Mesenchymal stem cell (in vitro differentiated cells and primary cell): Measurements from ENCODE around the gene CCM2.
A peak's percentile ranks its signal among the peaks of the same experiment; 100 is the strongest.

Experiments used
- DNase-seq: peaks from one replicate; pipeline ENCODE4 v3.0.0-alpha.2; 2013
- H2AFZ ChIP-seq: one replicate; pipeline ENCODE4 v1.6.1; 2013; ENCODE audit warnings: low read depth, mild to moderate bottlenecking, control low read depth, inconsistent platforms, low read length, moderate library complexity
- H2AK5ac ChIP-seq: 2 replicates; pipeline ENCODE4 v1.6.1; 2013; ENCODE audit warnings: low read length, moderate library complexity, mild to moderate bottlenecking, inconsistent platforms; ENCODE audit not compliant: severe bottlenecking
- H2BK120ac ChIP-seq: one replicate; pipeline ENCODE4 v1.6.1; 2013; ENCODE audit warnings: low read depth, mild to moderate bottlenecking, inconsistent platforms, low read length, moderate library complexity
- H2BK12ac ChIP-seq, 2 experiments: one replicate each; pipeline ENCODE4 v1.6.1; 2013; ENCODE audit warnings: inconsistent platforms in 2 of 2, low read length in 2 of 2, mild to moderate bottlenecking in 2 of 2, moderate library complexity in 2 of 2, control low read depth in 1 of 2
- H2BK15ac ChIP-seq: one replicate; pipeline ENCODE4 v1.6.1; 2013; ENCODE audit warnings: mild to moderate bottlenecking, low read depth, inconsistent platforms; ENCODE audit not compliant: poor library complexity, severe bottlenecking
- H2BK5ac ChIP-seq: 2 replicates; pipeline ENCODE4 v1.6.1; 2013; ENCODE audit warnings: low read depth, mild to moderate bottlenecking, low read length, control low read depth, inconsistent platforms; ENCODE audit not compliant: poor library complexity, severe bottlenecking
- H3K14ac ChIP-seq, 2 experiments: one replicate each; pipeline ENCODE4 v1.6.1; 2013; ENCODE audit warnings: inconsistent platforms in 2 of 2, low read length in 2 of 2, control low read depth in 1 of 2, mild to moderate bottlenecking in 1 of 2, moderate library complexity in 1 of 2
- H3K18ac ChIP-seq, 2 experiments: one replicate each; pipeline ENCODE4 v1.6.1; 2013; ENCODE audit warnings: inconsistent platforms in 2 of 2, low read length in 2 of 2, control low read depth in 1 of 2, low read depth in 1 of 2, mild to moderate bottlenecking in 1 of 2
- H3K23ac ChIP-seq, 2 experiments: one replicate each; pipeline ENCODE4 v1.6.1; 2013; ENCODE audit warnings: inconsistent platforms in 2 of 2, low read length in 2 of 2, mild to moderate bottlenecking in 2 of 2, moderate library complexity in 2 of 2, control low read depth in 1 of 2
- H3K27ac ChIP-seq: 2 replicates; pipeline ENCODE4 v1.5.1; 2013; ENCODE audit warnings: mild to moderate bottlenecking, moderate library complexity, low read length, control low read depth, inconsistent platforms; ENCODE audit not compliant: poor library complexity, severe bottlenecking
- H3K27me3 ChIP-seq, 2 experiments: 2 replicates each; pipeline versions ENCODE4 v1.6.1 to v1.7.0; 2013; ENCODE audit warnings: low read length in 2 of 2, mild to moderate bottlenecking in 2 of 2, moderate library complexity in 2 of 2, control low read depth in 1 of 2, inconsistent platforms in 1 of 2; ENCODE audit not compliant: control insufficient read depth in 1 of 2, insufficient read depth in 1 of 2
- H3K36me3 ChIP-seq, 2 experiments: 2 replicates each; pipeline versions ENCODE4 v1.6.1 to v1.7.0; 2013; ENCODE audit warnings: low read length in 2 of 2, control low read depth in 1 of 2, inconsistent platforms in 1 of 2, low read depth in 1 of 2, mild to moderate bottlenecking in 1 of 2; ENCODE audit not compliant: insufficient read depth in 2 of 2, control insufficient read depth in 1 of 2
- H3K4ac ChIP-seq, 2 experiments: one replicate each; pipeline ENCODE4 v1.6.1; 2013; ENCODE audit warnings: inconsistent platforms in 2 of 2, low read length in 2 of 2, mild to moderate bottlenecking in 2 of 2, moderate library complexity in 2 of 2, control low read depth in 1 of 2, low read depth in 1 of 2
- H3K4me1 ChIP-seq: 2 replicates; pipeline ENCODE4 v1.6.1; 2013; ENCODE audit warnings: low read depth, low read length, control low read depth; ENCODE audit not compliant: control insufficient read depth, insufficient read depth
- H3K4me2 ChIP-seq: 2 replicates; pipeline ENCODE4 v1.6.1; 2013; ENCODE audit warnings: low read length, mild to moderate bottlenecking, inconsistent platforms; ENCODE audit not compliant: poor library complexity, severe bottlenecking
- H3K4me3 ChIP-seq, 2 experiments: 2 replicates each; pipeline versions ENCODE4 v1.5.1 to v1.7.0; 2013; ENCODE audit warnings: low read length in 2 of 2, mild to moderate bottlenecking in 2 of 2, control low read depth in 1 of 2, low read depth in 1 of 2; ENCODE audit not compliant: insufficient read depth in 1 of 2
- H3K79me1 ChIP-seq: replicated peaks from 2 replicates; pipeline ENCODE4 v1.6.1; 2013; ENCODE audit warnings: mild to moderate bottlenecking, control low read depth, low read length, inconsistent platforms; ENCODE audit not compliant: poor library complexity, severe bottlenecking
- H3K9ac ChIP-seq: 2 replicates; pipeline ENCODE4 v1.7.0; 2013; ENCODE audit warnings: mild to moderate bottlenecking, low read length, moderate library complexity
- H3K9me3 ChIP-seq: 2 replicates; pipeline ENCODE4 v1.7.0; 2013; ENCODE audit warnings: mild to moderate bottlenecking, low read length; ENCODE audit not compliant: control insufficient read depth
- H4K8ac ChIP-seq: one replicate; pipeline ENCODE4 v1.6.1; 2013; ENCODE audit warnings: inconsistent platforms, mild to moderate bottlenecking, low read length, moderate library complexity
- H4K91ac ChIP-seq: one replicate; pipeline ENCODE4 v1.6.1; 2013; ENCODE audit warnings: mild to moderate bottlenecking, low read length, inconsistent platforms
- WGBS: methylation state at CpG from one replicate; pipeline ENCODE4 v1.1.7; 2013; ENCODE audit warnings: mixed read lengths; 5-methylcytosine and 5-hydroxymethylcytosine counted together

The CCM2 gene

DNA sequence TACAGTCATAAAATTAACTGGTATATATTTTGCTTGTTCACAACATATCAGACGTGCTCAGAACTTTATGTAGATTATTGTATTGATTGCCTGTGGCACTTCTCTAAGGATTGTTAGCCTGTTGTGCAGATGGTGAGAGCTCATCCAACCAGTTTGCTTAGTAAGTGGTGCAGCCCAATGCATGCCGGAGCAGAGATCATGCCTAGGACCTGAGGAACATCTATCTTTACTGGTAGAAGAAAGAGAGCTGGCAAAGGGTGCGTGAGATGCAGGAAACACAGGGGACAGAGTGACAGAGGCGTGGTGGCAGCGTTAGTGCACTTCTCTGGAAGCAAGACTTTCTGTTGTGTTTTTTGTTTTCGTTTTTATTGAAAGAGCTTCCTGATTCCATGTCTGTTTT is 35.9 kb downstream of the CCM2 start:
- Histone ChIP-seq H2BK120ac (no peak overlapping the region), H3K36me3 (peaks cover 16 to 25% of the 10 kb centered on the region in 2 experiments), H3K27ac (no peak overlapping the region), H3K27me3 (no peaks in the 10 kb centered on the region), H3K9ac (no peak overlapping the region), H4K91ac (no peak overlapping the region), H2AFZ (no peak overlapping the region), H3K9me3 (no peaks in the 10 kb centered on the region), H3K4me3 (no peak overlapping the region), H2AK5ac (no peak overlapping the region), H3K18ac (no peak overlapping the region), H3K4me2 (no peak overlapping the region), H3K4ac (no peak overlapping the region), H2BK12ac (no peak overlapping the region), H2BK15ac (no peak overlapping the region), H4K8ac (no peak overlapping the region), H3K79me1 (peaks cover 43% of the 10 kb centered on the region), H3K23ac (no peak overlapping the region), H2BK5ac (no peak overlapping the region), H3K14ac (no peak overlapping the region), H3K4me1 (peaks cover 19% of the 10 kb centered on the region)
- WGBS = 94% methylated on average over 6 of the region's 6 CpGs
- DNase-seq = no peak

DNA sequence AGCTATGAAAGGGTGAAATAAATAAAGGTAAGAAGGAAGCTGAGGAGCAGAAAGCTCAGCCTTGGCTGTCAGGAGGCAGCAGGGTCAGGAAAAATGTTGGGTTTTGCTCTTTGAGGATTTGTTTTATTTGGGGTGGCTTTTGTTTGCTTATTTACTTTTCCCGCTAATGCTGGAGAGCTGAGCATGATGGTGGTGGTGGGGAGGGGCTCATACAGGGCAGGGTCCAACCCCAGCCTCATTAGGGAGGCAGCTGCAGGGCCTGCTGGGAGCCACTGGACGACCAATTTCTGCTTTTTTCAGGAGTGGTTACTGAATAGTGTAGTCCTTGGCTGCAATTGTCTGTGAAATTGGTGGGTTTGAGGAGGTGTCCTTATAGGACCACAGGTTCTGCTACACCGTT is 36.3 kb downstream of the CCM2 start:
- no peak overlapping the region for H2AK5ac ChIP-seq
- no peak overlapping the region for H3K23ac ChIP-seq
- H3K9ac ChIP-seq = no peak overlapping the region
- H3K27me3 ChIP-seq = no peaks in the 10 kb centered on the region
- H2BK15ac ChIP-seq = no peak overlapping the region
- no peak for DNase-seq
- 92% methylated on average over 3 of the region's 3 CpGs for WGBS
- peaks cover 45% of the 10 kb centered on the region for H3K79me1 ChIP-seq
- no peak overlapping the region for H4K91ac ChIP-seq
- H2BK12ac ChIP-seq = no peak overlapping the region
- H2AFZ ChIP-seq = no peak overlapping the region
- H4K8ac ChIP-seq = no peak overlapping the region
- peaks cover 19% of the 10 kb centered on the region for H3K4me1 ChIP-seq
- H3K9me3 ChIP-seq = no peaks in the 10 kb centered on the region
- H3K27ac ChIP-seq = no peak overlapping the region
- no peak overlapping the region for H2BK120ac ChIP-seq
- H3K4ac ChIP-seq = no peak overlapping the region
- no peak overlapping the region for H3K4me2 ChIP-seq
- no peak overlapping the region for H3K14ac ChIP-seq
- H2BK5ac ChIP-seq = no peak overlapping the region
- H3K18ac ChIP-seq = no peak overlapping the region
- H3K36me3 ChIP-seq = peaks cover 16 to 29% of the 10 kb centered on the region in 2 experiments
- H3K4me3 ChIP-seq = no peak overlapping the region

DNA sequence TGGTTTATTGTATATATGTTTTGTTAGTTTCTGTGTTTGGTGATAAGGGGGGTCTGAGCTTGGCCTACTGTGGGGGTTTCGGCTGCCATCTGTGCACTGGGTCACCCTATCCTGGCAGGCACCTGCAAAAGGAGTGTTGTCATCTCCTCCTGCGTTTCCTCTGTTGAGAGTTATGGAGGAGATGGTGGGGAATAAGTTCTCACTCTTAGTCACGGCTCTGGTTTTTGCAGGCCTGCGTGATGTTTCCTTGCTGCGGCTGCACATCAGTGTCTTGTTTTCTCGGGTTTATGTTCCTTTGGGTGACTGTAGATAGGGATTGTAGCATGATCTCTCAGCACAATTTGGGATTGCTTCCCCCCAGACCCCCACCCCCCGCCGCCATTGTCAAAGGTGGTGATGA is 36.8 kb downstream of the CCM2 start:
- no peak overlapping the region for H2BK15ac ChIP-seq
- WGBS = 96% methylated on average over 8 of the region's 8 CpGs
- peaks cover 49% of the 10 kb centered on the region for H3K79me1 ChIP-seq

DNA sequence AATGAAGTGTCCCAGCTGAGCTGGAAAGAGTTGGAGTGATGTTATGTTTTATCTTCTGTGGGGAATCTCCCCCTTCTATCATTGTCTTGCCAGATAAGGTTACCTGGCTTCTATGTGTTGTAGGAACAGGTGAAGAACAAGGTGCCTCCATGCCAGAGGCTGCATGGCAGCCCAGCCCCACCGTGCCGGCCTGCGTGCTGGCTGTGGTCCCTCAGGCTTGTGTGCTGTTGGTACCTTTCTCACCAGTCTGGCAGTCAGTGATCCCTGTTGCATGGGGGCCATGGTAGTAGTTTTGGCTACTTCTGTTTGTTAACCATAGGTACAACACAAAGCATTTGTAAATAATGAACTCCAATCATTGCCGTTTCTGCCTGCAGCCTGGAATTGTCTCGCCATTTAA is 37.9 kb downstream of the CCM2 start:
- no peak overlapping the region for H4K91ac ChIP-seq
- H3K18ac ChIP-seq = no peak overlapping the region
- peak overlapping the region; percentile 77 for H4K8ac ChIP-seq
- peaks cover 9% of the 10 kb centered on the region for H3K4me1 ChIP-seq
- WGBS = 98% methylated on average over 5 of the region's 5 CpGs
- H3K14ac ChIP-seq = no peak overlapping the region
- H2BK120ac ChIP-seq = no peak overlapping the region
- no peaks in the 10 kb centered on the region for H3K27me3 ChIP-seq
- no peak overlapping the region for H2BK15ac ChIP-seq
- no peak overlapping the region for H3K4ac ChIP-seq
- H3K27ac ChIP-seq = no peak overlapping the region
- H3K9me3 ChIP-seq = no peaks in the 10 kb centered on the region
- no peak overlapping the region for H3K9ac ChIP-seq
- no peak overlapping the region for H3K4me2 ChIP-seq
- H3K4me3 ChIP-seq = no peak overlapping the region
- no peak for DNase-seq
- H2BK12ac ChIP-seq = no peak overlapping the region
- no peak overlapping the region for H2AK5ac ChIP-seq
- peaks cover 45% of the 10 kb centered on the region for H3K79me1 ChIP-seq
- H2BK5ac ChIP-seq = no peak overlapping the region
- no peak overlapping the region for H3K23ac ChIP-seq
- no peak overlapping the region for H2AFZ ChIP-seq
- H3K36me3 ChIP-seq = peaks cover 23 to 44% of the 10 kb centered on the region in 2 experiments

More for the DNA sequence above, 36.8 kb downstream of the CCM2 start:
- H4K91ac ChIP-seq = no peak overlapping the region
- no peak overlapping the region for H3K4ac ChIP-seq
- peaks cover 21 to 34% of the 10 kb centered on the region in 2 experiments for H3K36me3 ChIP-seq
- no peaks in the 10 kb centered on the region for H3K27me3 ChIP-seq
- DNase-seq = no peak
- no peak overlapping the region for H3K18ac ChIP-seq
- no peak overlapping the region for H3K27ac ChIP-seq
- no peak overlapping the region for H2BK120ac ChIP-seq
- H3K23ac ChIP-seq = no peak overlapping the region
- H2AFZ ChIP-seq = no peak overlapping the region
- H2AK5ac ChIP-seq = no peak overlapping the region
- peaks cover 16% of the 10 kb centered on the region for H3K4me1 ChIP-seq
- no peak overlapping the region for H4K8ac ChIP-seq
- H3K14ac ChIP-seq = no peak overlapping the region
- no peaks in the 10 kb centered on the region for H3K9me3 ChIP-seq
- no peak overlapping the region for H3K9ac ChIP-seq
- H3K4me3 ChIP-seq = no peak overlapping the region
- H3K4me2 ChIP-seq = no peak overlapping the region
- H2BK12ac ChIP-seq = no peak overlapping the region
- no peak overlapping the region for H2BK5ac ChIP-seq
